DMS53 treated with DMSO at 0.1 percent for 48 hours (cell line): ENCODE data around the gene EXOC6B.

Source experiments
- DNase-seq: peaks from one replicate; lab custom pipeline; 2025; ENCODE audit not compliant: unreplicated experiment; lab: John Stamatoyannopoulos, UW

The EXOC6B gene

DNA sequence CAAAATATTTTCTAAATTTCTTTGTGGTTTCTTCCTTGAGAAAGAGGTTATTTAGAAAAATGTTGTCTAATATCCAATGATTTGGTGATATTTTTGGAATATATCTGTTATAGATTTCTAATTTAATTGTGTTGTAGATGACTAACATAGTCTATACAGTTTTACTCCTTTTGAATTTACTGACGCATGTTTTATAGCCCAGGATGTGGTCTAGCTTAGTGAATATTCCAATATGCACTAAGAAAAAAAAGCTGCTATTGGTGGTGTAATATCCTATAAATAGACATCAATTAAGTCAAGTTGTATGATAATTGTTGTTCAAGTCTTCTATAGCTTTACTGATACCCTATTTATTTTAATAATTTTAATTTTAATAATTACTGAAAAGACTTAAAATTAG is 437.6 kb downstream of the EXOC6B start:
- DNase-seq = no peak

DNA sequence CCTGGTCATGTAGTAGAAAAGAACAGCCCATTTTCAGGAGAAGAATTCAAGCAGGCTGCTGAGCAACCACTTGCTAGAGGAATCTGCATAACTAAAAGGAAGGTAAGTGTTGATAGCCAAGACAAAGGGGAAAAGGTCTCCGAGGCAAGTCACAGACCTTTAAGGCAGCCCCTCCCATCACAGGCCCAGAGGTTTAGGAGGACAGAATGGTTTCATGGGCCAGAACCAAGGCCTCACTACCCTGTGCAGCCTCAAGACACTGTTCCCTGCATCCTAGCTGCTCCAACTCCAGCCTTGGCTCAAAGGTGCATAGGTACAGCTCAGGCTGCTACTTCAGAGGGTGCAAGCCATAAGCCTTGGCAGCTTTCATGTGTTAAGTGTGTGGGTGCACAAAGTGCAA is 439.5 kb downstream of the EXOC6B start:
- DNase-seq = no peak

DNA sequence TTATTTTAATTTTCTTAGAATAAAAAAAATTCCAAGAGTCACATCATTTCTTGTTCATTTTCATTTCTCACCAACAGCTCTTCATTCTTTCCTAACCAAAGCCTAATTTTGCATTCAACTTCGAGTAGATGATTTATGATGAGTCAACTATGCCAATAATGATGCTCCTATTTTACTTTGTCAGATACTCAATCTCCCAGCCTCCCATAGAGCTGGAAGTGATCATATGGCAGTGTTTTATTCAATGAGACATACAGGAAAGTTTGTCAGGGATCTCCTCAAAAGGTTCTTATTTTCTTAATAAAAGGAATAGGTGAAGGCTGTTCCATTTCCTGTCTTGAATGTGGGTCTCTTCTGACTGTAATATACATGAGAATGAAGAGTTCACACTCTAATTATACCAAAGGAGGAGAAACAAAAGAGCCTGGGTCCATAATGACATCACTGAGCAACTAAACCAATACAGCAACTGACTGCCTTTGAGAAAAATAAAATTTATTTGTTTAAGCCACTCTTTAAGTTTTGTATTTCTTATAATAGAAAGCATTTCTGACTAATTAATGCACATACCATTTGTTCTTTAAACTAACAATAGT is 447.0 kb downstream of the EXOC6B start:
- DNase-seq = no peak

DNA sequence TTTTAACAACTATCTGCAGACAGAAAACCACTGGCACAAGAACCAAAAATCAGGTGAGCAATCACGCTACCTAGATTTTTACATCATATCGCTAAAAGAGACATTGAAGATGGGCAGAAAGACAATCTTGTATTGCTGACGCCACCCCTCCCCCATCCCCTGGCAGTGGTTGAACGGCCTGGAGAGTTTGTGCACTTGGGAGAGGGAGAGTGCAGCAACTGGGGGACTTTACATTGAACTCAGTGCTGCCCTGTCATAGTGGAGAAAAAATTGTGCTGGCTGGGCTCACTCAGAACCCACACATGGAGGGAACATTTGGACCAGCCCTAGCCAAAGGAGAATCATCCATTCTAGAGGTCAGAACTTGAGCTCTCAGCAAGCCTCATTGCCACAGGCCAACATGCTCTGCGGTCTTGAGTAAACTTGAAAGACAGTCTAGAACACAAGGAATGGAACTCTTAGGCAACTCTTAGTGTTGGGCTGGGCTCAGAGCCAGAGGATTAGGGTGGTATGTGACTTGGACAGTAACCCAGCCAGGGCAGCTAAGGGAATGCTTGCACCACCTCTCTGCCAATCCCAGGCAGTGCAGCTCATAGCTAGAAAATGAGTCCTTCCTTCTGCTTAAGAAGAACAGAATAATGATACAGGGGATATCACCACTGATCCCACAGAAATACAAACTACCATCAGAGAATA is 458.2 kb downstream of the EXOC6B start:
- no peak for DNase-seq

DNA sequence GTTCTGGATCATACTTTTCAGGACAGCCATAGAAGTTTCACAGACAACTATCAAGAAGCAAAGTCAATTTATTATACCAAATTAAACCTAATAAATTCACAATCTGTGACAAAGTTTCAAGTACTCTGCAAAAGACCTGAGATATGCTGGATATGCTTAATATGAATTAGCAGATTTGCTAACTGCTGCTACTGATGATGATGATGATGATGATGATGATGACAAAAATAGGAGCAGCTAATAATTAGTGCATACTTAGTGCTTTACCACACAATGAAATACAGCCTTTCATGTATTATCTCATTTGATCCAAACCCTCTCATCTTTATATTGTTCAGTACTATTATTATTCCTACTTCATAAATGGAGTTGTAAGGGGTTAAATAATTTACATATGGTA is 462.4 kb downstream of the EXOC6B start:
- no peak for DNase-seq

DNA sequence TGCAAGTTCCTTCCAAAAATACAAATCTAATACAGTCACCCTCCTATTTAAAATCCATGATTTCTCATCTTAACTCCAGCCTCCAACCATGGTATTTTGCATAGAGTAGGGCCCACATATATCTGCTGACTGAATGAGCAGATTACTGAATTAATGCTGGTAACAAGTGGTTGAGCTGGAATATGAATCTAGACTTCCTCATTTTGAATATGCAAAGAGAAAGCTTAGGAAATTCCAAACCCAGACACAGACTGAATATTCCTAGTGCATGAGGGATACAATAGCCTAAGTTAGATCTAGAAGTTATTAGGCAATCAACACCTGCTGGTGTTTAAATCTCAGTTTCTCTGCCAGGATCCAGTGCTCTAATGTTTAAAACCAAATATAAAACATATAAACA is 463.1 kb downstream of the EXOC6B start:
- no peak for DNase-seq

DNA sequence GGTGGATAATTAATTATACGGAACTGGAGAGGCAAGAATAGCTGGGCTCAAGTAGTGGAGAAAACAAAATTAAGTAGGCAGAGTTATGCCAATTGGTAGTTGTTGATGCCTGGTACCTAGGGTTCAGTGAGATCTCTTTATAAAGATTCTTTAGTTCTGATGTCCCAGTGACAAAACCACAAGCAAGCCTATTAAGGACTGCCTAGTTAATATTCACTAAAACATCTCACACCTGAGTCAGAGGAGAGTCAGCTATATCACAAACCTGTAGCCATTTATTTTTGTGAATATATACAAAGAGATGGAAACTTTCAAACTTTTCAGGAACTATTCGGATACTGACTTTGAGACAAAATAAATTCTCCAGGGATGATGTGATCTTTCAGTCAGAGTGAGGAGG is 464.3 kb downstream of the EXOC6B start:
- DNase-seq = no peak

DNA sequence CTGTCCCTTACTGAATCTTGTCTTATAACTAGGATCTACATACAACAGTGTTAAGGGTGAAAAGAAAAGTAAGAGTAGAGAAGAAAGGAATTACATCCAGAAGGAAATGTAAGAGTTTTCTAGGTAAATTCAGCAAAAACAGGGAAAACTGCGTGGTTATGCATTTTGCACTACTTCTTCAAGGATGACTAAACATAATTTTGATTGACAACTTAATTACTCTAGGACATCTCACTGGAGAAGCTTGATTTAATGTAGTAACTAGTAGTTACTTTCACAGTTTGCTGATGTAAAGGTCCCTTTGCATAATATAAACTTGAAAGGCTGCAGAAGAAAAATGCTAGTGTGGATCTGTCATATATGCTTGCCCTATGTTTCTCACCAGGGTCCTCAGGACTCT is 464.8 kb downstream of the EXOC6B start:
- DNase-seq = no peak

DNA sequence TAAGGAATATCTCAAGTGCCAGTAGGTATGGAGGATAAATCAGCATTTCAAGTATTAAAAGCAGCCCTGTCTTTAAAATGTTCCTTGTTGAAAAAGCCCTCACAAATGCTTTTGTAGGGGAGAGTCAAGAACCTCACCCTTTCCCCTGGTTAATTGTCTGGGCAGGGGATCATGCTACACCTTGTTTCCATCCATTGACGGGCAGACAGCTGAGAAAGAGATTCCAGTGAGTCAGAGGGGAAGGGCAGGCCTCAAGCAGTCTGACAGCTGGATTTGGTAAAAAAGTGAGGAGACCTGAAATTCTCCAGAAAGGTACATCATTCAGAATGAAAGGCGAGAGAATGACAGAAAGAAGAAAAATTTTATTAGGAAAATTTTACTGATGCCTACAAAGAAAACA is 475.0 kb downstream of the EXOC6B start:
- no peak for DNase-seq

DNA sequence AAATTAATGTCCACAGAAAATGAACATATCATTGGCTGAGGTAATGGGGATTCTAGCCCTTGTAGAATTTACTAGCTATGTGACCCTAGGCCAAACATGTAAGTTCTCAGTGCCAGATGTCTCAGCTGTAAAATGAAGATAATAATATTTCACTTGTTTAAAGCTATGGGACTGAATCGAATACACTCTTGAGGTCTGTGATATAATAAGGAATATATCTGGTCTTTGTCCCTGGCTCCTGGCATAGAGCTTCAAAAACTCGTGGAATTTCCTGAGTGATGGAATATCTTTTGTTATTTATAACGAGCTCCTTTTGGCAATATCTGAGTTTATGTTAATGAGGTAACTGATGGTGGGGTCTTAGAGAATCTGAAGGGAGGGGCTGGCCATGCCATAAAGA is 476.8 kb downstream of the EXOC6B start:
- DNase-seq = no peak

DNA sequence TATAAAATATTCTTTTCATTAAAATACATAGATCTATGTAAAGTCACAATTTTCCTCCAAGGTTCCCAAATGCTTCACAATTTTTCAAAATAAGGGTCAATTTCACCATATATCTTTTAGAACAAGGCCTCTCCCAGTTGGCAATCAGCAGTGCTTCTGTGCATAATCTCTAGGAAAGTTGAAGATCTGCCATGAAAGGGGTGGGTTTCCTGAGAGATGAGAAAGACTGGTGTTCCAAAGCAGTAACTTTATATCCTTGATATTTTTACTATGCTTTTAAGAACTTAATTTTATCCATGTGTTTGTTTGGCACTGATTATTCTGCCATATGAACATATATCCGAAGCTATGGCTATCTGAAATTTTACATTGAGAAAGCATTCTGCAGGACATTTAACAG is 478.8 kb downstream of the EXOC6B start:
- DNase-seq = no peak

DNA sequence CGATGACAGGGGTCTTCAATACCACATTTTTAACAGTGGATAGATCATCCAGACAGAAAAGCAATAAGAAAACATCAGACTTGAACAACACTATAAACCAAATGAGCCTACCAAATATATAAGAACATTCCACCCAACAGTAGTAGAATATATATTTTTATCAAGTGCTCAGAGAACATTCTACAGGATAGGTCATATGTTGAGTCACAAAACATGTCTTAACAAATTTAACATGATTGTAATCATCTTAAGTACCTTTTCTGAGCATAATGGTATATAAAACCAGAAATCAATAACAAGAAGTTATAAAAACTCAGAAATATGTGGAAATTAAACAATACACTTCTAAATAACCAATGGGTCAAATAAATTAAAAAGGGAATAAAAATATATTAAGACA is 484.2 kb downstream of the EXOC6B start:
- DNase-seq = no peak

DNA sequence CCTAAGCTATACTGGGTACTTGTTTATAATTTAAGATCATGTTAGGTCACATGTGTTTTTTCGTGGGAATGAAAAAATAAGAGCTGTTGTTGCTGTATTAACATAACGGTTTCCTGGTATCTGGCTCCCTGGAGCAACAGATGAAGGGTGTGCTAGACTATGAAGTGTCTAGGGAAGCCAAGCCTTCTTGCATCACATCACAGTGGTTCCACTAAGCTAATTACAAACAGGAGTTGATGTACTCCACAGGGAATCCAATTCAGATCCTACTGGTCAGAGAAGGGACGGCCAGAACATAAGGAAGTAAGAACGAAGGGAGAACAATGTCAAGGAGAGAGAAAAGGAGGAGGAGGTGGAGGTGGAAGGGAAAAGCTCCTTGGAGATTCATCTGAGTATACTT is 485.2 kb downstream of the EXOC6B start:
- DNase-seq = no peak

DNA sequence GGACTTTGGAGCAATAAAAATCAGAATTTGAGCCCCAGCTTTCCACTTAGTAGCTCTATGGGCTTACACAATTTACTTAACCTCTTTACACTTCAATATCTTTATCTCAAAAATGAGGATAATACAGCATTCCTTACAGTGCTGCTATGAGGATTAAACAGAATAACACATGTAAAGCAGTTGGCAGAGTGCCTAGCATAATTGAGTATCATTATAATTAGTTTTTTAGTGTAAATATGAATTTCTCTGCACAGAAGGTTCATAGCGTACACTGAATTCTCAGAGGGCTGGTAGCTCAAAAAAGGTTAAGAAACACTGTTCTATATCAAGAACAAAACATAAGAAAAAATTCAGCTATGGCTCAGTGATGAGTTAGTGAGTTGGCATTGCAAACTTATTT is 487.8 kb downstream of the EXOC6B start:
- DNase-seq = no peak

DNA sequence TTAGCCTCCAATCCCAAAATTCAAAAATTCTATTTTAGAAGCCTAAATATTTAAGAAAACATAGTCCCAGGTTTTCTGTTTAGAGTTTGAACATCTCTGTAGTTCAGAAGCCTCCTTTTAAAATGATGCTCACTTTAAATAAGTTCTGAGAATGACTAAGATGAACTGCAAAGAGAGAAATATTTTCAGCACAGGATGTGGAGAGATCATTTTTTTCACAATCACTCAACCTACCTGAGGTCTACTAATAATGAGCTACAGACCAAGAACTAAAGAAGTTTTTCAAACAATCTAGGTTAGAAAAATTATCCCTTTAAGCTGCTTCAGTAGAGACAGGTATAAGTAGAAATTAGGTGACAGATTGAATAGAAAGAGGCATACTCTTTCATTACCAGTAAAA is 493.1 kb downstream of the EXOC6B start:
- no peak for DNase-seq

DNA sequence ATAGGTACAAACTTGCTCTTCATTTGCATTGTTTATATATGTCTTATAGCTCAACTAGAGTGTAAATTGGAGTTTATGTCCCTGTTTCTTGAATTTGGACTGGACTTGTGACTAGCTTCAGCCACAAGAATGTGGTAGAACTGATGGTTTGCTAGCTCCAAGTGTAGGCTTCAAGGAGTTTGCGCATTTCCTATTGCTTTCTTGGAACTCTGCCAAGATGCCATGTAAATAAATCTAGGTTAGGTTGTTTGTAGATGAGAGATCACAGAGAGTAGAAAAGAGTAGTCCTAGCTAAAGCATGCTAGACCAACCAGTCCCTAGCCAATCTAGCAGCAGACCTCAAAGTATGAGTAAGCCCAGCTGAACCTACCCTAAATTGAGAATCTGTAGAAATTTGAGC is 495.2 kb downstream of the EXOC6B start:
- peak; percentile 37 for DNase-seq

DNA sequence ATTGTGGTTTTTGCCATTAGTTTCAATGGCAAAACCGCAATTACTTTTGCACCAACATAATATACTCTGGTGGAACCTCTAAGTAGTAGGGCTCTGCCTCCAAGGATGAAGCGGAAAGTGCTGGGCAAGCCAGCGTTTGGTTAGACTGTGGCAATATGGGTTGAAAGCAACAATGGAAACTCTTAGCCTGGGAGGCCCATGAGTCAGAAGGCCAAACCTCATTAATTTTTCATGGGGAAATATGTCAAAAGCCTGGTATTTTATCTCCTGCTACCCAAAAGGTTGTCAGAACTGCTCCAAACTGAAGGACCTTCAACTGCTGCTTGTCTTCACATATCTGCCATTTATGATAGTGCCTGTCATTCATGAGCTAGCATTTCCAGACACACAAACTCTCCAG is 499.1 kb downstream of the EXOC6B start:
- DNase-seq = no peak

DNA sequence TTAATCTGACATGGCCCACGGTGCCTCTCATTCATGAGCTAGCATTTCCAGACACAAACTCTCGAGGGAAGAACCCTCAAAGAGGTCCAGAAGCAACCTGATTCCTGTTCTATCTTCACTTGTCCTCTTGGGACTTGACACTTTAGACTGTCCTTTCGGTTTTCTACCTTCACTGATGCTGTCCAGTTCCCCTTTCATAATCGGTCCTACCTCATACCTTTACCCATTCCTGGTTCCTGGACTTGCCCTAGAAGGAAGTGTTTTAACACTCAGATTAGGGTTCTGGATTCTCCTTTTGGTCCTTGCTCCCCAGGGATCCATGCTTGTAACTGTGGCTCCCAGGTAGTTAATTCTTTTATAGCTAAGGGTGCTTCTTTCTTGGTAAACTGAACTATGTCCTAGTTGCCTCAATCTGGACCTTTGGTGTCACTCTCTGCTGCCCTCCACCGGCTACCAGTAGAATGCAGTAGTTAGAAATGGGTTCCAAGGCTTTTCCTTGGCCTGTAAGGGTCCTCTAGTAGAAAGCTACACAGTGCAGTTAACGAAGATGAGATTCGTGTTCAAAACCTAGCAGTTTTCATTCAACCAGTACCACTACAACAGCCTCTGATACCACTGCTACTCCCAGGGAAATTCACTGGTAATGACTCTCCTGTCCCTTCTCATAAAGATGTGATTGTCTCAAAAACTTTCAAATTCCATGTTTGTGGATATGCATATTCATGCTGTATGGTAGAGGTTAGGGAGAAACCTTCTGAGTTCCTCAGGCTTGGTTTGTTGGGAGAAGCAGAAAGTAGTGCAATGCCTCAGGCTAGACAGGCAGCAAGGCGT is 500.0 kb downstream of the EXOC6B start:
- DNase-seq = peak; percentile 5

DNA sequence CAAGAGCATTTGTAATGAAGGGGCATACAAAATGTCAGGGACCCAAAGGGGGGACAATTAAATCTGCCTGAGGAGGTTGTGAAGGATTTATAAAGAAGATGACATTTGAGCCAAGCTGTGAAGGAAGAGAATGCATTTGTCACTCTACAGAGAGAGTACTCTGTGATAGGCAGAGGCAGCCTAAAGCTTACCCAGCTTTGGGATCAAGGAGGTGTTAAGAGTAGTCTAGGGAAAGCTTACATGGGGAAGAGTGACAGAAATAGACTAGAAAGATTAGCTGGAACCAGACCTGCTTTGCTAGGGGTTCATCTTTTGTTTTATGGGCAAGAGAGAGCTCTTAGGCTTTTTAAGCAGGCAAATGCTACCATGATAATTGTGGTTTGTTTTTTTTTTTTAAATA is 509.1 kb downstream of the EXOC6B start:
- no peak for DNase-seq

DNA sequence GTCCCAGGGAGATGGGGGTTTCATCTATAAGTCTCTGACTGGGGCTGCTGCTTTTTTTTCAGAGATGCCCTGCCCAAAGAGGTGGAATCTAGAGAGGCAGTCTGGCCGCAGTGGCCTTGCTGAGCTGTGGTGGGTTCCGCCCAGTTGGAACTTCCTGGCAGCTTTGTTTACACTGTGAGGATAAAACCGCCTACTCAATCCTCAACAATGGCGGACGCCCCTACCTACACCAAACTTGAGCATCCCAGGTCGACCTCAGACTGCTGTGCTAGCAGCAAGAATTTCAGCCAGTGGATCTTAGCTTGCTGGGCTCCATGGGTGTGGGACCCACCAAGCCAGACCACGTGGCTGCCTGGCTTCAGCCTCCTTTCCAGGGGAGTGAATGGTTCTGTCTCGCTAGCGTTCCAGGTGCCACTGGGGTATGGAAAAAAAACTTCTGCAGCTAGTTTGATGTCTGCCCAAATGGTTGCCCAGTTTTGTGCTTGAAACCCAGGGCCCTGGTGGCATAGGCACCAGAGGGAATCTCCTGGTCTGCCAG is 525.6 kb downstream of the EXOC6B start:
- no peak for DNase-seq

DNA sequence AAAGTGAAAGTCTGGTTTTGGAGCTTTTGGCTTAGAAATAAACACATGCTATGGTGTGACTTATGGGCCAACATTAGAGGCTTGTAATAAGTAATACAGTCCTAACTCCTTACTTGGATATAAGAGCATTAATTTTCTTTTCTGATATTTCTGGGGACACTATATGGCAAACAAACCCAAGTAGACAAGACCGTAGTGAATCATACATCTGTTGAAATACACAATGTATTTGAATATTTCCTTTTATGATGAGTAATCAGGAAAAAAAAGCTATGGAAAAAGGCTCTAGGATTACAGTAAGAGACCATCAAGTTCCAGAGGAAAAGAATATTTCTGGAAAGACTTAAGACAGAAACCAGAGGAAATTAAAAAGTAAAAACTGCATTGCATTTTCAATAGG is 532.2 kb downstream of the EXOC6B start:
- DNase-seq = no peak

DNA sequence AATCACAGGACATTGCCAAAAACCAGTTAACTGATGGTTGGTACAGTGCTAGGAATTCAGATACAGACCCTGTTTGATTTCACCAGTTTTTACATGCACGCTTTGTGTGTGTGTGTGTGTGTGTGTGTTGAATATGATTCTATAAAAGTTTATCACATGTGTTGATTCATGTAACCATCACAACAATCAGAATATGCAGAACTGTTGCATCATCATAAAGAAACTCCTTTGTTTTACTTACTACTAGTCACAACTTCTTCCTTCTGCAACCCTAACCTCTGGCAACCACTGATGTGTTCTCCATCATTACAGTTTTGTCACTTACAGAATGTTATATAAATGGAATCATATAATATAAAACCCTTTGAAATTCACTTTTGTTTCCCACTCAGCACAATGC is 533.4 kb downstream of the EXOC6B start:
- DNase-seq = no peak
